H1 (cell line): ENCODE results near the gene CADM1.

Source experiments
- CTCF ChIP-seq, 3 experiments: IDR thresholded peaks; 1 replicate in 2 of 3; 2 replicates in 1 of 3; pipeline versions ENCODE4 v1.5.1 to v1.6.1; 2011; ENCODE audit warnings: low read length in 3 of 3, mild to moderate bottlenecking in 3 of 3, inconsistent platforms in 2 of 3, low read depth in 1 of 3, moderate library complexity in 1 of 3; ENCODE audit not compliant: insufficient read depth in 1 of 3; ENCODE audit errors: control extremely low read depth in 1 of 3
- POLR2AphosphoS5 ChIP-seq: IDR thresholded peaks from 2 replicates; pipeline ENCODE4 v1.6.1; 2011; ENCODE audit warnings: low read depth, low read length

- TF ChIP-seq POLR2AphosphoS5 (no peak), CTCF (IDR thresholded peaks at IDR 0.05; ENCODE audit: control extremely low read depth in 1 of 3, insufficient read depth in 1 of 3, low read depth in 1 of 3, low read length in 3 of 3) (no peak)
Observed at GRCh38 chr11:115208808-115209259, 295.4 kb downstream of the CADM1 start.
